Measurements from ENCODE around the gene GIMAP4.
"Not testable (repeated sequence)": the region's sequence is repeated elsewhere in the genome, so short reads cannot be mapped to it uniquely, and the experiment has no call there.

GIMAP4 gene

DNA sequence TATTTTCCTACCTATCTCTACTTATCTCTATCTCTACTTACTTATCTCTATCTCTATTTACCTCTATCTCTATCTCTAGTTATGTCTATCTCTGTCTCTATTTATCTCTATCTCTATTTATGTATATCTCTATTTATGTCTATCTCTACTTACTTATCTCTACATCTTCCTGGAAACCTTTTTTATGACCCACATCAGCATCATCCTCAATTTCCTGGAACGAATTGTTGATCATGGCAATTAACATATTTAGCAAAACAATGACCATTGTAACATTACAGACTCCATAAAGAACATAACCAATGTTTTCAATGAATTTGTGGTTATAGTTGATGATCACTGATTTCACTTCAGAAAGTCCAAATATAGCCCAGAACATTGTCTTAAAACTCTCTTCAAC lies 46.7 kb downstream of the GIMAP4 start:
- TF ChIP-seq, protein P1, sequence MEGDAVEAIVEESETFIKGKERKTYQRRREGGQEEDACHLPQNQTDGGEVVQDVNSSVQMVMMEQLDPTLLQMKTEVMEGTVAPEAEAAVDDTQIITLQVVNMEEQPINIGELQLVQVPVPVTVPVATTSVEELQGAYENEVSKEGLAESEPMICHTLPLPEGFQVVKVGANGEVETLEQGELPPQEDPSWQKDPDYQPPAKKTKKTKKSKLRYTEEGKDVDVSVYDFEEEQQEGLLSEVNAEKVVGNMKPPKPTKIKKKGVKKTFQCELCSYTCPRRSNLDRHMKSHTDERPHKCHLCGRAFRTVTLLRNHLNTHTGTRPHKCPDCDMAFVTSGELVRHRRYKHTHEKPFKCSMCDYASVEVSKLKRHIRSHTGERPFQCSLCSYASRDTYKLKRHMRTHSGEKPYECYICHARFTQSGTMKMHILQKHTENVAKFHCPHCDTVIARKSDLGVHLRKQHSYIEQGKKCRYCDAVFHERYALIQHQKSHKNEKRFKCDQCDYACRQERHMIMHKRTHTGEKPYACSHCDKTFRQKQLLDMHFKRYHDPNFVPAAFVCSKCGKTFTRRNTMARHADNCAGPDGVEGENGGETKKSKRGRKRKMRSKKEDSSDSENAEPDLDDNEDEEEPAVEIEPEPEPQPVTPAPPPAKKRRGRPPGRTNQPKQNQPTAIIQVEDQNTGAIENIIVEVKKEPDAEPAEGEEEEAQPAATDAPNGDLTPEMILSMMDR (IDR thresholded peaks at IDR 0.05) = no peak
- Histone ChIP-seq H3K9me3 (no peaks in the 10 kb centered on the region), H3K4me1 (ENCODE audit: control insufficient read depth in 1 of 2, insufficient read depth in 1 of 2, low read depth in 1 of 2, low read length in 1 of 2) (no peaks in the 10 kb centered on the region), H3K27ac (no peak overlapping the region), H3K36me3 (no peaks in the 10 kb centered on the region), H3K4me3 (ENCODE audit: low read depth in 1 of 2, low read length in 1 of 2) (no peak overlapping the region), H3K27me3 (no peaks in the 10 kb centered on the region)

DNA sequence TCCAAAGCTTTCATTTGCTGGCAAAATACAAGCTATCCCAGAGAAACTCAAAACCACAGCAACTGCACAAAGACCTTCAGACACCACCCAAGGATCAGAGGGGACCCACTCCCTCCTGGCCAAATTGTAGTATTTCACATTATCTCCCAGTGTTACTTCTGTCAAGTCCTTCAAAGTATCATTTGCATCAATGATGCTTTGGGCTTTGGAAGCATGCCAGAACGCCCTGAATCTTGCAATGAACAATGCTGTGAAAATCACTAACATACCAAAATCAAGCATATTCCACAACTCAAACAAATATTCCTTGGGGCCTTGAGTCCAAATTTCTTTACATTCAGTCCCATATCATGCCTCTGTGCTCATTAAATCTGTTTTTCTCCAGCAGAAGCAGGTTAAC lies 47.2 kb downstream of the GIMAP4 start:
- H3K27ac ChIP-seq, H3K27me3 ChIP-seq: not testable (repeated sequence)

DNA sequence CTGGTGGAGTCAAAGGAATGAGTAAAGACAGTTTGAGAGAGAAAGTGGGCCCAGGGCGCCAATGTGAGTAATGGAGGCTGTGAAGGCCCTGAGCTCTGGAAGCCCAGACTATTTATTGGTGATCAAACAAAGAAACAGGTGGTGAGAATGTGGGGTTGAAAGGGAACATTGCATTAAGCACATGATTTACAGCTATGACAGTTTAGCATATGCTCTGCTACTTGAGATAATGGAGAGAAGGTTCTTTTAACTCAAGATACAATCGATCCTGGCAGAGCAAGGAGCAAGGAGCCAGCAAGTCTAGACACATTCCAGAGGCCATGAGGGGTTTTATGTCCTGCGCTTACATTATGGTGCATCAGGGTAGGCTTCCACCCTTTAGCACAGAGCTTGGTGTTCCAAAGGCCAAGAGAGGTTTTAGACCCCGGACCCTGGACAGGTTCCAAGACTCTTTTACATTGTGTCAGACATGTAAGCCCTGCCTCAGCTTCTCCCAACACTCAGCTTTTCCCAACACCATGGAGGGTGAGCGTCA lies 48.1 kb downstream of the GIMAP4 start:
- H3K27ac ChIP-seq; H3K36me3 ChIP-seq; H3K4me1 ChIP-seq (ENCODE audit: control insufficient read depth in 1 of 2, insufficient read depth in 1 of 2, low read depth in 1 of 2, low read length in 1 of 2); H3K9me3 ChIP-seq; H3K27me3 ChIP-seq; H3K4me3 ChIP-seq (ENCODE audit: low read depth in 1 of 2, low read length in 1 of 2): not testable (repeated sequence)

More for the DNA sequence above, 47.2 kb downstream of the GIMAP4 start:
- not testable (repeated sequence) for H3K9me3 ChIP-seq; H3K4me3 ChIP-seq (ENCODE audit: low read depth in 1 of 2, low read length in 1 of 2); H3K4me1 ChIP-seq (ENCODE audit: control insufficient read depth in 1 of 2, insufficient read depth in 1 of 2, low read depth in 1 of 2, low read length in 1 of 2); H3K36me3 ChIP-seq

DNA sequence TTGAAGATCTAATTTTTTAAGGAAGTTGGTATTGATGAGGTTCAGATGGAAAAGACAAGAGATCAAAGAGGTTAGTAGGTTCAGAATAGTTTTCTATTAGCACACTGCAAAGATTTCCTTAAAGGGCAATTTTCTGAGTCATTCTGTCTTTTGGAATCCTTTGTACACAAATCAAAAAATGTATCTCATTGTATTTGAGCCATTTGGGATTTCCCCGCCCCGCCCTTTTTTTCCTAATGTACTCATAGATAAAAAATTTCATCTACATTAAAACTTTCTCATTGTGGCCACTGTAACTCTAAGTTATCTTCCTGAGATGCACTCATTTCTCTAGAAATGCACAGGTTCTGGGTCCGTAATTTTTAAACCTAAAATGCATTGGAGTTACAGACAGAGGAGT lies 52.9 kb downstream of the GIMAP4 start:
- Histone ChIP-seq H3K36me3 (no peaks in the 10 kb centered on the region), H3K9me3 (no peaks in the 10 kb centered on the region), H3K27me3 (no peaks in the 10 kb centered on the region), H3K4me1 (ENCODE audit: control insufficient read depth in 1 of 2, insufficient read depth in 1 of 2, low read depth in 1 of 2, low read length in 1 of 2) (no peaks in the 10 kb centered on the region), H3K4me3 (ENCODE audit: low read depth in 1 of 2, low read length in 1 of 2) (no peak overlapping the region), H3K27ac (no peak overlapping the region)
- TF ChIP-seq, protein P1 (IDR thresholded peaks at IDR 0.05) = no peak

DNA sequence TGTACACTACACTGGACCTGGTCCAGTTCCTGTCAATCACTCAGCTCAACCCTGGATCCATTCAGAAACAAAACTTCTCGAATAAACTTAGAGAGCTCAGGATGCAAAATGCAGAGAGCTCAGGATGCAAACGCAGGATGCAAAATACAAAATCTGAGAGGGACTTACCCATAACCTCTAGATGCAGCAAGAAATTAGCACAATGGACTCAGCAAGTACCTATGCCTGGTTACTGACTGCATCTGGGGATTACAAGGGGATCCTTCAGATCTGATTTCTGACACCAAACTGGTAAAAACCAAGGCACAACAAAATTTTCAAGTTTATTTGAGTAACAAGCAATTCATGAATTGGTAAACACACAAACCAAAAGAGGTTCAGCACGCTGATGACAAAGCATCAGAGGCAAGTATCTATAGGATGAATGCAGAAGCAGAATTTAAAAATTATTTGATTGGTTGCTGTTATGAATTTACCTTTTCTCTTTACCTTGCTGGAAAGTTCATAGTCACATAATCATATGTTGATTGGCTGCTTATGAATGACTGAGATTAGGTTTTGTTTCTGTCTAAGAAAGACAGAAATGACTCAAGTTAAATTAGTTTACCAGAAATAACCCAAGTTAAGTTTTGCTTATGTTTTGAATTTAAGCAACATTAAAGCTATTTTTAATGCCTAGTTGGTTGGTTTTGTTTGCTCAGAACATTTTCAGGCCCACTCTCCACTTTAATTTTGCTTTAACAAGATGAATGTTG lies 53.6 kb downstream of the GIMAP4 start:
- Histone ChIP-seq H3K36me3 (no peaks in the 10 kb centered on the region), H3K9me3 (no peaks in the 10 kb centered on the region), H3K27me3 (no peaks in the 10 kb centered on the region), H3K27ac (no peak overlapping the region), H3K4me1 (ENCODE audit: control insufficient read depth in 1 of 2, insufficient read depth in 1 of 2, low read depth in 1 of 2, low read length in 1 of 2) (no peaks in the 10 kb centered on the region), H3K4me3 (ENCODE audit: low read depth in 1 of 2, low read length in 1 of 2) (no peak overlapping the region)
- TF ChIP-seq, protein P1 (IDR thresholded peaks at IDR 0.05) = no peak

DNA sequence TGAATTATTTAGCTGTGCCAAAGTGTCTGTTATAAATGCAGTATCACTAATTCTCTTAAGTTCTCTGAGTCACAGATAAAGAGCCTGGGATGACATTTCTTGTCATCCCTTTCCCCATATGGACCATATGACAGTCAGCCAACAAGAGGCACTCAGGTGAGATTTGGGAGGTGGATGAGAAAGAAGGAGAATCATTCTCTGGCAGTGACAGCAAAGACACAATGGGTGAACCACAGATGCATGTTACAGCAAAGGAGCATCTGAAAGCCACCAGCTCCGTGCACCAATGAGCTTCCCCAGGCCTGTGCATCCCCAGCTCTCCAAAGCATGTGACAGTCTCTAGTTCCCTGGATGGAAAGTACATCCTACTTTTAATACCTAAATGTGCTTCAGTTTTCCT lies 54.2 kb downstream of the GIMAP4 start:
- Histone ChIP-seq H3K4me1 (ENCODE audit: control insufficient read depth in 1 of 2, insufficient read depth in 1 of 2, low read depth in 1 of 2, low read length in 1 of 2) (no peaks in the 10 kb centered on the region), H3K27me3 (no peaks in the 10 kb centered on the region), H3K36me3 (no peaks in the 10 kb centered on the region), H3K4me3 (ENCODE audit: low read depth in 1 of 2, low read length in 1 of 2) (no peak overlapping the region), H3K9me3 (no peaks in the 10 kb centered on the region), H3K27ac (no peak overlapping the region)
- TF ChIP-seq, protein P1 (IDR thresholded peaks at IDR 0.05) = no peak
